Suprapubic skin (tissue), 4 donors: Measurements from ENCODE around the gene CDH4. TPM values are rescaled to one million over a fixed set of nuclear protein-coding genes. Genes with fewer than 3 reads are reported as not detected.

Source experiments
- DNase-seq, 2 donors: peaks; one replicate each; pipeline ENCODE4 v3.0.0-alpha.2; 2019; ENCODE audit warnings: low spot score in 2 of 2
- H3K27ac ChIP-seq: fragments of 200-600 bp; sonication (generic); one replicate; pipeline ENCODE4 v1.5.1; 2019
- H3K27me3 ChIP-seq: fragments of 200-600 bp; sonication (generic); one replicate; pipeline ENCODE4 v1.5.1; 2019
- H3K36me3 ChIP-seq: fragments of 200-600 bp; sonication (generic); one replicate; pipeline ENCODE4 v1.5.1; 2019
- H3K4me1 ChIP-seq: fragments of 200-600 bp; sonication (generic); one replicate; pipeline ENCODE4 v1.5.1; 2019
- H3K4me3 ChIP-seq: fragments of 200-600 bp; sonication (generic); one replicate; pipeline ENCODE4 v1.5.1; 2019; ENCODE audit warnings: mild to moderate bottlenecking
- H3K9me3 ChIP-seq: fragments of 200-600 bp; sonication (generic); one replicate; pipeline ENCODE4 v1.5.1; 2019
- CTCF ChIP-seq, 2 donors: fragments of 200-600 bp in 1 of 2; fragments of 450-650 bp in 1 of 2; sonication (generic) in 1 of 2; IDR thresholded peaks; one replicate each; pipeline ENCODE4 v1.5.1; 2016 to 2019; ENCODE audit warnings: antibody characterized with exemption in 2 of 2, mild to moderate bottlenecking in 1 of 2, moderate library complexity in 1 of 2
- EP300 ChIP-seq: sonication (generic); formaldehyde crosslinking; IDR thresholded peaks from one replicate; pipeline ENCODE4 v1.6.1; 2017; ENCODE audit warnings: antibody characterized with exemption
- POLR2A ChIP-seq, 2 donors: fragments of 450-650 bp; IDR thresholded peaks; one replicate each; pipeline ENCODE4 v1.6.1; 2017; ENCODE audit warnings: antibody characterized with exemption in 2 of 2, mild to moderate bottlenecking in 2 of 2, moderate library complexity in 2 of 2
- POLR2AphosphoS5 ChIP-seq, 3 donors: sonication (generic); formaldehyde crosslinking; IDR thresholded peaks; one replicate each; pipeline ENCODE4 v1.6.1; 2017; ENCODE audit warnings: antibody characterized with exemption in 3 of 3
- WGBS: methylation state at CpG from one replicate; pipeline ENCODE4 v1.1.5; 2018; 5-methylcytosine and 5-hydroxymethylcytosine counted together
- total RNA-seq, 4 donors: library from RNA; depleted of rRNA; stranded (reverse); fragments of >200 nt; gene quantifications; one replicate each; pipeline ENCODE4 v1.1.0, GENCODE V29; 2016

The CDH4 gene
- total RNA-seq, 4 donors from 2014 or later: 0.91 to 5.9 (median 2.6) TPM

GRCh38 chr20:61746147-61746646 is 494.1 kb downstream of the CDH4 start:
- Histone ChIP-seq H3K36me3 (no peaks in the 10 kb centered on the region), H3K4me3 (no peak overlapping the region), H3K27ac (no peak overlapping the region), H3K27me3 (peaks cover 2% of the 10 kb centered on the region), H3K9me3 (no peaks in the 10 kb centered on the region), H3K4me1 (no peaks in the 10 kb centered on the region)
- TF ChIP-seq POLR2AphosphoS5 (IDR thresholded peaks at IDR 0.05): no peak
- no peak for TF ChIP-seq CTCF (IDR thresholded peaks at IDR 0.05)
- TF ChIP-seq POLR2A (IDR thresholded peaks at IDR 0.05): no peak
- TF ChIP-seq EP300: no peak
- no peak for DNase-seq
- WGBS: 97% methylated on average over 4 of the region's 11 CpGs

- Histone ChIP-seq H3K4me3 (no peak overlapping the region), H3K27ac (no peak overlapping the region), H3K9me3 (no peaks in the 10 kb centered on the region), H3K4me1 (no peaks in the 10 kb centered on the region), H3K27me3 (peaks cover 2% of the 10 kb centered on the region), H3K36me3 (no peaks in the 10 kb centered on the region)
- no peak for DNase-seq
- TF ChIP-seq POLR2A (IDR thresholded peaks at IDR 0.05): no peak
- no peak for TF ChIP-seq CTCF (IDR thresholded peaks at IDR 0.05)
- no peak for TF ChIP-seq POLR2AphosphoS5 (IDR thresholded peaks at IDR 0.05)
- no peak for TF ChIP-seq EP300
- 94% methylated on average over 12 of the region's 12 CpGs for WGBS
Observed at GRCh38 chr20:61746781-61747180, 494.7 kb downstream of the CDH4 start.

DNA sequence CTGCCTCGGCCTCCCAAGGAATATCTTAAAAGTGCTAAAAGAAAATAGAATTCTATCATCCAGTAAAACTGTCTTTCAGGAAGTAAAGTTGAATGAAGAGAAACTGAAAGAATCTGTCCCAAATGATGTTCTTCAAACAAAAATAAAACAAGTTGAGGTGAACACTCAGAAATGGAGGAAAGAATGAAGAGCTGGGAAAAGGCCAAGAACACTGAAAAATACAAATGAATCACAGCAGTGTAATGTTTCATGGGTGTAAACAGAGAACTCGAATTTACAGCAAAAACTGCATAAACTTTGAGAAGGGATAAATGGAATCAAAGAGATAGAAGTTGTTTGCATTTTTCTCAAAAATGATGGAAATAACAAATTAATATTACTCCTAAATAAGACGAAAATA is 496.3 kb downstream of the CDH4 start:
- WGBS: 63% methylated on average over 3 of the region's 3 CpGs
- Histone ChIP-seq H3K27ac (no peak overlapping the region), H3K36me3 (no peaks in the 10 kb centered on the region), H3K4me1 (no peaks in the 10 kb centered on the region), H3K9me3 (no peaks in the 10 kb centered on the region), H3K27me3 (no peaks in the 10 kb centered on the region), H3K4me3 (no peak overlapping the region)
- DNase-seq: no peak
- no peak for TF ChIP-seq CTCF (IDR thresholded peaks at IDR 0.05)
- no peak for TF ChIP-seq EP300
- TF ChIP-seq POLR2AphosphoS5 (IDR thresholded peaks at IDR 0.05): no peak
- no peak for TF ChIP-seq POLR2A (IDR thresholded peaks at IDR 0.05)

DNA sequence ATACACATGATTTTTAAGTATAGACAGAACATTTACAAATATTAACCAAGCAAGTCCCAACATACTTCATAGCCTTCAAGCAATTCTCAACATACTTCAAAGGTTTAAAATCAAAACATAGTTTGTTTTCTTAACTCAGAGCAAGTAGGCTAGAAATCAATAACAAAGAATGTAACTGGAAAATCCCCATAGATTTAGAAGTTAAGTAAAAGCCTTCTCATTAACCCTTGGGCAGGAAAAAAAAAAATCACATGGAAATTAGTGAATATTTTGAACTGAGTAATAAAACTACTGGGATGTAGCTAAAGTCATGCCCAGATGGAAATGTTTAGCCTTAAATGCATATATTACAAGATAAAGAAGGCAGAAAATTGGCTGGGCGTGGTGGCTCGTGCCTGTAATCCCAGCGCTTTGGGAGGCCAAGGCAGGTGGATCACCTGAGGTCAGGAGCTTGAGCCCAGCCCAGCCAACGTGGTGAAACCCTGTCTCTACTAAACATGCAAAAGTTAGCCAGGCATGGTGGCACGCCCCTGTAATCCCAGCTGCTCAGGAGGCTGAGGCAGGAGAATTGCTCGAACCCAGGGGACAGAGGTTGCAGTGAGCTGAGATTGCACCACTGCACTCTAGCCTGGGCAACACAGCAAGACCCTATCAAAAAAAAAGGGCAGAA is 497.5 kb downstream of the CDH4 start:
- no peak overlapping the region for H3K4me3 ChIP-seq
- H3K27ac ChIP-seq: no peak overlapping the region
- no peaks in the 10 kb centered on the region for H3K4me1 ChIP-seq
- 31% methylated on average over 6 of the region's 6 CpGs for WGBS
- no peak for TF ChIP-seq POLR2A (IDR thresholded peaks at IDR 0.05)
- no peak for TF ChIP-seq CTCF (IDR thresholded peaks at IDR 0.05)
- no peak for TF ChIP-seq POLR2AphosphoS5 (IDR thresholded peaks at IDR 0.05)
- TF ChIP-seq EP300: no peak
- H3K9me3 ChIP-seq: no peaks in the 10 kb centered on the region
- no peaks in the 10 kb centered on the region for H3K36me3 ChIP-seq
- no peak for DNase-seq
- no peaks in the 10 kb centered on the region for H3K27me3 ChIP-seq

DNA sequence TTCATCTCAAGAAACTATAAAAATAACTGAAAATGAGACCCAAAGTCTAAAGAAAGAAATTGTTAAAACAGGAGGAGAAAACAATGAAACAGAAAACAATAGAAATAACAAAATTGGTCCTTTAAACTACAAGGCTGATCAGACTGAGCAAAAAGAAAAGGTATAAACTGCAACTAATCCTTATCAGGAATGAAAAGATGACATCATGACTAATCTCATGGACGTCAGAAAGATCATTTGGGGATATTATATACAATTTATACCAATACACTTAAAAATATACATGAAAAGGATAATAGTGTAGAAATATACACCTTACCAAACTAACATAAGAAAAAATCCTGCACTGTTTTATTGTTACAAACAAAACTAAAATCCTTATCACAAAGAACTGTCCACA is 498.0 kb downstream of the CDH4 start:
- no peak for DNase-seq
- TF ChIP-seq POLR2AphosphoS5 (IDR thresholded peaks at IDR 0.05) (no peak), POLR2A (IDR thresholded peaks at IDR 0.05) (no peak), CTCF (IDR thresholded peaks at IDR 0.05) (no peak), EP300 (no peak)
- 69% methylated on average over 1 of the region's 1 CpG for WGBS
- no peaks in the 10 kb centered on the region for H3K4me1 ChIP-seq
- H3K27me3 ChIP-seq: no peaks in the 10 kb centered on the region
- H3K4me3 ChIP-seq: no peak overlapping the region
- H3K9me3 ChIP-seq: no peaks in the 10 kb centered on the region
- no peak overlapping the region for H3K27ac ChIP-seq
- H3K36me3 ChIP-seq: no peaks in the 10 kb centered on the region
